MCF 10A (cell line): ENCODE results near the gene FASLG. TPM values are rescaled to one million over a fixed set of nuclear protein-coding genes. Genes with fewer than 3 reads are reported as not detected.
A peak's percentile ranks its signal among the peaks of the same experiment; 100 is the strongest.

Source experiments
- BruUV-seq: library from RNA; stranded (reverse); fragments of 400-500 nt; replicated peaks from 2 replicates; lab custom pipeline; 2021; lab: Mats Ljungman, UMichigan
- CTCF ChIA-PET: fragments of 300-600 bp; sonication (Branson Sonifier 250); formaldehyde crosslinking; extraction: SDS; loops from one replicate; lab custom pipeline; 2021; ENCODE audit warnings: antibody characterized with exemption, inconsistent platforms; lab: Yijun Ruan, JAX
- POLR2A ChIA-PET: fragments of 300-600, 350-650 bp; sonication (Branson Sonifier 250); formaldehyde crosslinking; extraction: SDS; loops from one replicate; lab custom pipeline; 2020; ENCODE audit warnings: antibody characterized with exemption, inconsistent platforms; lab: Yijun Ruan, JAX
- DNase-seq: peaks from one replicate; pipeline ENCODE4 v3.0.0-alpha.2; 2018; ENCODE audit not compliant: unreplicated experiment
- H3K27ac Mint-ChIP-seq: one replicate; pipeline ENCODE4 v1.8.0; 2022; ENCODE audit warnings: mild to moderate bottlenecking, low read depth, mixed read lengths; ENCODE audit not compliant: unreplicated experiment
- H3K27me3 Mint-ChIP-seq: one replicate; pipeline ENCODE4 v1.8.0; 2022; ENCODE audit warnings: mixed read lengths; ENCODE audit not compliant: insufficient read depth, unreplicated experiment
- H3K36me3 Mint-ChIP-seq: one replicate; pipeline ENCODE4 v1.8.0; 2022; ENCODE audit warnings: mild to moderate bottlenecking, moderate library complexity, mixed read lengths; ENCODE audit not compliant: insufficient read depth, unreplicated experiment
- H3K4me1 Mint-ChIP-seq: one replicate; pipeline ENCODE4 v1.8.0; 2022; ENCODE audit warnings: mixed read lengths; ENCODE audit not compliant: insufficient read depth, unreplicated experiment
- H3K4me3 Mint-ChIP-seq: one replicate; pipeline ENCODE4 v1.8.0; 2022; ENCODE audit warnings: mild to moderate bottlenecking, moderate library complexity, mixed read lengths; ENCODE audit not compliant: unreplicated experiment
- H3K9me3 Mint-ChIP-seq: one replicate; pipeline ENCODE4 v1.8.0; 2022; ENCODE audit warnings: mixed read lengths; ENCODE audit not compliant: unreplicated experiment
- CTCF ChIP-seq: fragments of 200-600 bp; IDR thresholded peaks from one replicate; pipeline ENCODE4 v1.8.0; 2022; ENCODE audit warnings: antibody characterized with exemption, mild to moderate bottlenecking; ENCODE audit not compliant: unreplicated experiment
- intact Hi-C: fragments of 100-400 bp; cut with micrococcal nuclease; formaldehyde crosslinking; loops from 2 replicates; pipeline ENCODE4 v1.14.1; 2022
- total RNA-seq: library from RNA; stranded (reverse); gene quantifications from 2 replicates; pipeline ENCODE4 v1.2.3, GENCODE V29; 2022

The FASLG gene
- total RNA-seq, 1 experiment from 2014 or later, result not detected

GRCh38 chr1:172697534-172698002, 38.7 kb downstream of the FASLG start:
- H3K9me3 Mint-ChIP-seq, result no peaks in the 10 kb centered on the region
- intact Hi-C loops, result no loop called here
- CTCF ChIA-PET, result no interaction called here
- H3K36me3 Mint-ChIP-seq, result no peaks in the 10 kb centered on the region
- no TSS peak for BruUV-seq
- no peak overlapping the region for H3K27ac Mint-ChIP-seq
- DNase-seq, result no peak
- H3K4me3 Mint-ChIP-seq, result no peak overlapping the region
- H3K27me3 Mint-ChIP-seq, result no peaks in the 10 kb centered on the region
- TF ChIP-seq CTCF, result no peak
- POLR2A ChIA-PET, result no interaction called here
- peaks cover 6% of the 10 kb centered on the region for H3K4me1 Mint-ChIP-seq

GRCh38 chr1:172698224-172698623, 39.3 kb downstream of the FASLG start:
- Mint-ChIP-seq H3K27ac (no peak overlapping the region), H3K9me3 (no peaks in the 10 kb centered on the region), H3K27me3 (no peaks in the 10 kb centered on the region), H3K36me3 (no peaks in the 10 kb centered on the region), H3K4me3 (no peak overlapping the region), H3K4me1 (peaks cover 6% of the 10 kb centered on the region)
- CTCF ChIA-PET, result no interaction called here
- no TSS peak for BruUV-seq
- TF ChIP-seq CTCF, result no peak
- intact Hi-C loops, result no loop called here
- DNase-seq, result no peak
- POLR2A ChIA-PET, result no interaction called here

DNA sequence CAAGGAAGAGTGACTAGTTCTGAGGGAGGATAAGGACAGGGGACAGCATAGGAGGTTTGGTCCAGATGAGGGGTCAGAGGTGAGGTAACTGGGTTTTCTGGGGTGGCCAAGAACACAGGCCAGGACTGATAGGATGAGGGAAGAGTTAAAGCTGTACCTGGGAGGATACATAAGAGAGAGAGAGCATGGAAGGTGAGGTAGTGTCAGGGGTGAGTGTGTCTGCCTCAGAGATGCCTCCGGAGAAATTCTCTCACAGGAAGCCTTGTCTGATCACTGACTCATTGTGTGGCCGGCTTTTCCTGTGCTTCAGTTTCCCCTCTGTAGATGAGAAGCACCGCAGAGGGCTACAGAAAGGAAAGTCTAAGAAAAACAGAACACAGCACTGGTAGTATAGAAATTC, 40.2 kb downstream of the FASLG start:
- H3K9me3 Mint-ChIP-seq, result no peaks in the 10 kb centered on the region
- POLR2A ChIA-PET, result no interaction called here
- H3K27me3 Mint-ChIP-seq, result no peaks in the 10 kb centered on the region
- H3K4me1 Mint-ChIP-seq, result peaks cover 6% of the 10 kb centered on the region
- DNase-seq, result peak; percentile 48
- BruUV-seq, result no TSS peak
- no peak overlapping the region for H3K4me3 Mint-ChIP-seq
- no peaks in the 10 kb centered on the region for H3K36me3 Mint-ChIP-seq
- CTCF ChIA-PET, result interaction anchor here (0.5 to 1.2 kb wide), 3 partner anchors 11 to 989 kb away, joined by 4 to 5 read pairs (median 4); no protein-coding TSS in a partner anchor
- no peak for TF ChIP-seq CTCF
- no peak overlapping the region for H3K27ac Mint-ChIP-seq
- intact Hi-C loops, result no loop called here

GRCh38 chr1:172699695-172700227, 40.9 kb downstream of the FASLG start:
- no peaks in the 10 kb centered on the region for H3K9me3 Mint-ChIP-seq
- BruUV-seq, result no TSS peak
- no peaks in the 10 kb centered on the region for H3K36me3 Mint-ChIP-seq
- no peak overlapping the region for H3K27ac Mint-ChIP-seq
- no peak for DNase-seq
- POLR2A ChIA-PET, result no interaction called here
- no peaks in the 10 kb centered on the region for H3K27me3 Mint-ChIP-seq
- intact Hi-C loops, result no loop called here
- CTCF ChIA-PET, result interaction anchor here (0.5 to 1.2 kb wide), 4 partner anchors 11 to 990 kb away, joined by 3 to 5 read pairs (median 4); no protein-coding TSS in a partner anchor
- H3K4me3 Mint-ChIP-seq, result no peak overlapping the region
- H3K4me1 Mint-ChIP-seq, result peaks cover 6% of the 10 kb centered on the region
- no peak for TF ChIP-seq CTCF
